ENCODE data around the gene TAMALIN. TPM values are rescaled to one million over a fixed set of nuclear protein-coding genes. Genes with fewer than 3 reads are reported as not detected.

The TAMALIN gene
- total RNA-seq, 1 donor from 2014 or later: 52.8 TPM

DNA sequence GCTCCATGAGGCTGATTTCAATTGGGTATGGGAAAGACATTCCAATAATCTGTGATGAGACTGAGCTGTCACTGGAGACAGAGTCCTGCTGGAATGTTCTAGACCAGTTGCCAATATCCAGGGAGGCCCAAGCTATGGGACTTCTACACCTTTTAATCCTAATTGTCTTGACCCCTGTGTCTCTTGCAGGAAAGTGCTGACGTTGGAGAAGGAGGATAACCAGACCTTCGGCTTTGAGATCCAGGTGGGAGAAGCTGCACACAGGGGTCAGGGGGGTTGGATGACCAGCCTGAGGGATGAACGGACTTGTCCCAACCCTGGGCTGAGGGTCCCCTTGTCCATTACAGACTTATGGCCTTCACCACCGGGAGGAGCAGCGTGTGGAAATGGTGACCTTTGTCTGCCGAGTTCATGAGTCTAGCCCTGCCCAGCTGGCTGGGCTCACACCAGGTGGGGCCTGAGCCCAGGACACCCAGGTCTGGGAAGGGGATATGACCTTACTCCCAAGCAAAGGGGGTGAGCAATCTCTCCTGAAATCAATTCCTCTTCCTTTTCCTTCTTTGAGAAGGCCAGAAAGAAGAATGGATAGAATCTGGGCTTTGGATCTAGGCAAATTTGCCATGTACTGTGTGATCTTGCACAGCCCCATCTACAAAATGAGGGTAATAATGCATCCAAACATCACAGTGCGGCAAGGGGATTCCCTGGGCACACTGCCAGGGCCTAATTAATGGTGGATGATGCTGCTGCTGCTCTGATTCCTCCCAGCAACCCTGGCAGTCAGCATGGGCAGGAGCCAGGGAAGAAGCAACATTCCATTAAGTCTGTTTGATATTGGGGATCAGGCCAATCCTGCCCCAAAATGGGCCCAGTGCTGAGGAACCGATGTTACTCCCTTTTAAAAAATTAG lies 4.2 kb downstream of the TAMALIN start:
- no peak overlapping the region for H3K4me3 Mint-ChIP-seq
- no peak for TF ChIP-seq CTCF (IDR thresholded peaks at IDR 0.05)
- intact Hi-C loops (cut with micrococcal nuclease): no loop called here
- no peaks in the 10 kb centered on the region for H3K27me3 Mint-ChIP-seq
- H3K4me1 Mint-ChIP-seq: peaks cover 30% of the 10 kb centered on the region
- H3K9me3 Mint-ChIP-seq: no peaks in the 10 kb centered on the region
- DNase-seq: no peak
- ATAC-seq (ENCODE audit: low read depth): no peak
- no peak overlapping the region for H3K27ac Mint-ChIP-seq
- CTCF ChIA-PET: interaction anchor here (1.4 to 9.6 kb wide), 3 partner anchors 11 to 18 kb away, joined by 4 to 306 read pairs (median 6); no protein-coding TSS in a partner anchor
- H3K36me3 Mint-ChIP-seq (ENCODE audit: low read depth): peaks cover 57% of the 10 kb centered on the region
- POLR2A ChIA-PET: interaction anchor here (10.6 kb wide), 1 partner anchor 12 kb away, joined by 217 read pairs; no protein-coding TSS in a partner anchor

DNA sequence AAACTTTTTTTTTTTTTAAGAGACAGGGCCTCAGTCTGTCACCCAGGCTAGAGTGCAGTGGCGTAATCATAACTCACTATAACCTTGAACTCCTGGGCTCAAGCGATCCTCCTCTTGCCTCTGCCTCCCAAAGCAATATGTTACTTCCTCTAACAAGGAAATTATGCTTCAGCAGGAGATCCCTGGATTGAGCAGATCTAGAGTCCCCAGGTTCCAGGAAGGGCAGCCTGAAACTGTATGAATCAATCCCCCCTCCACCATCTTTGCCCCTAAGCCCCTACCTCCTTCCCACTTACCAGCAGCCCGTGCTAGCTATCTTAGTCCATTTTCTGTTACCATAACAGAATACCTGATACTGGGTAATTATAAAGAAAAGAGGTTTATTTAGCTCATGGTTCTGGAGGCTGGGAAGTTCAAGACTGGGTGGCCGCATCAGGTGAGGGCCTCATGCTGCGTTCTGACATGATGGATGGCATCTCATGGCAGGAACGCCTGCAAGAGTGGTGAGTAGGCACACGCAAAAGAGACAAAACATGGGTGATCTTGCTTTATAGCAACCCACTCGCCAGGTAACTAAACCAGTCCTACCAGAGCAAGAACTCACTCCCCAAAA lies 5.0 kb downstream of the TAMALIN start:
- Mint-ChIP-seq H3K27me3 (no peaks in the 10 kb centered on the region), H3K27ac (no peak overlapping the region), H3K4me3 (no peak overlapping the region), H3K36me3 (ENCODE audit: low read depth) (peaks cover 63% of the 10 kb centered on the region), H3K4me1 (peaks cover 32% of the 10 kb centered on the region), H3K9me3 (no peaks in the 10 kb centered on the region)
- intact Hi-C loops (cut with micrococcal nuclease): no loop called here
- ATAC-seq (ENCODE audit: low read depth) (no peak), DNase-seq (no peak)
- TF ChIP-seq CTCF (IDR thresholded peaks at IDR 0.05): no peak
- ChIA-PET POLR2A (interaction anchor here (10.6 kb wide), 1 partner anchor 11 kb away, joined by 217 read pairs; no protein-coding TSS in a partner anchor), CTCF (interaction anchor here (1.4 kb wide), 1 partner anchor 11 kb away, joined by 4 read pairs; no protein-coding TSS in a partner anchor)

- ChIA-PET CTCF (interaction anchor here (1.2 kb wide), 2 partner anchors 12 to 20 kb away, joined by 3 to 5 read pairs; no protein-coding TSS in a partner anchor), POLR2A (interaction anchor here (1.1 kb wide), 1 partner anchor 11 kb away, joined by 4 read pairs; no protein-coding TSS in a partner anchor)
- DNase-seq (no peak), ATAC-seq (ENCODE audit: low read depth) (no peak)
- Mint-ChIP-seq H3K27me3 (no peaks in the 10 kb centered on the region), H3K9me3 (no peaks in the 10 kb centered on the region), H3K36me3 (ENCODE audit: low read depth) (peaks cover 60% of the 10 kb centered on the region), H3K27ac (no peak overlapping the region), H3K4me1 (peaks cover 25% of the 10 kb centered on the region), H3K4me3 (no peak overlapping the region)
- intact Hi-C loops (cut with micrococcal nuclease): no loop called here
- no peak for TF ChIP-seq CTCF (IDR thresholded peaks at IDR 0.05)
Observed at GRCh38 chr12:52013626-52014310, 7.0 kb downstream of the TAMALIN start.

DNA sequence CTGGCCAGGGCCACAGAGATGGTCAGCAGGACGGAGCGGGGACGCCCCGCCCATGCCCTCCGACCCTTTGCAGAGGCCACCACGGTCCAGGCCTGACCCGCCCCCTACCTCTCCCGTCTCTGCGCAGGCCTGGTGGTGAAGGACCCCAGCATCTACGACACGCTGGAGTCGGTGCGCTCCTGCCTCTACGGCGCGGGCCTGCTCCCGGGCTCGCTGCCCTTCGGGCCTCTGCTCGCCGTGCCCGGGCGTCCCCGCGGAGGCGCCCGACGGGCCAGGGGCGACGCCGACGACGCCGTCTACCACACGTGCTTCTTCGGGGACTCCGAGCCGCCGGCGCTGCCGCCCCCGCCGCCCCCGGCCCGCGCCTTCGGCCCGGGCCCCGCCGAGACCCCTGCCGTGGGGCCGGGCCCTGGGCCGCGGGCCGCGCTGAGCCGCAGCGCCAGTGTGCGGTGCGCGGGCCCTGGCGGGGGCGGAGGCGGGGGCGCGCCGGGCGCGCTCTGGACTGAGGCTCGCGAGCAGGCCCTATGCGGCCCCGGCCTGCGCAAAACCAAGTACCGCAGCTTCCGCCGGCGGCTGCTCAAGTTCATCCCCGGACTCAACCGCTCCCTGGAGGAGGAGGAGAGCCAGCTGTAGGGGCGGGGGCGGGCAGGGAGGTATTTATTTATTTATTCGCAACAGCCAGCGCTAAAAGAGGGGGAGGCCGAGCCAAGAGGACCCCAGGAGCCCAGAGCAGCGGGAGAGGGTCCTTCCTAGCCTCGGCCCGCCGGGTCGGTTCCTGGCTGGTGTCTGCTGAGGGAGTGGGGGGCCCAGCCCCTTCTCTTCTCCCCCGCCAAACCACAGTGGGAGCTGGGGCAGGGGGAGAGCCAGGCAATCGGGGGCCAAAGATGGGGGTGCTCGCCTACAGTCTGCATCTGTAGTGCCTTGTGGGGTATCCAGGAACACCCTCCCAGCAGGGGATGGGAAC lies 8.1 kb downstream of the TAMALIN start:
- no peak for TF ChIP-seq CTCF (IDR thresholded peaks at IDR 0.05)
- Mint-ChIP-seq H3K36me3 (ENCODE audit: low read depth) (peaks cover 53% of the 10 kb centered on the region), H3K4me3 (no peak overlapping the region), H3K9me3 (no peaks in the 10 kb centered on the region), H3K27ac (no peak overlapping the region), H3K4me1 (peaks cover 17% of the 10 kb centered on the region), H3K27me3 (no peaks in the 10 kb centered on the region)
- DNase-seq: no peak
- no peak for ATAC-seq (ENCODE audit: low read depth)
- ChIA-PET CTCF (interaction anchor here (1.1 to 1.2 kb wide), 2 partner anchors 10 to 22 kb away, joined by 3 read pairs; no protein-coding TSS in a partner anchor), POLR2A (interaction anchor here (0.9 to 1.1 kb wide), 2 partner anchors 10 to 37 kb away, joined by 3 to 4 read pairs; partner anchors contain the start of gene NR4A1)
- intact Hi-C loops (cut with micrococcal nuclease): no loop called here
